Measurements from ENCODE around the gene GFY. TPM values are rescaled to one million over a fixed set of nuclear protein-coding genes. Genes with fewer than 3 reads are reported as not detected.

Gene GFY
- total and polyA plus RNA-seq, 9 of the 15 experiments (the other 6 are each of a cell fraction or from before 2014, with no cell fraction given), result 0.06 to 0.40 (median 0.19) TPM; not detected in 3

- TF ChIP-seq ZBTB17 (CRISPR knock-in tag; IDR thresholded peaks at IDR 0.05), result no peak; the same call in 1 of the 2 replicates
- no peak for TF ChIP-seq RNF219 (CRISPR knock-in tag; IDR thresholded peaks at IDR 0.05)
- peak; percentile 75 for TF ChIP-seq MBD2 (IDR thresholded peaks at IDR 0.05; ENCODE audit: borderline replicate concordance, low read depth)
- TF ChIP-seq, protein P1, sequence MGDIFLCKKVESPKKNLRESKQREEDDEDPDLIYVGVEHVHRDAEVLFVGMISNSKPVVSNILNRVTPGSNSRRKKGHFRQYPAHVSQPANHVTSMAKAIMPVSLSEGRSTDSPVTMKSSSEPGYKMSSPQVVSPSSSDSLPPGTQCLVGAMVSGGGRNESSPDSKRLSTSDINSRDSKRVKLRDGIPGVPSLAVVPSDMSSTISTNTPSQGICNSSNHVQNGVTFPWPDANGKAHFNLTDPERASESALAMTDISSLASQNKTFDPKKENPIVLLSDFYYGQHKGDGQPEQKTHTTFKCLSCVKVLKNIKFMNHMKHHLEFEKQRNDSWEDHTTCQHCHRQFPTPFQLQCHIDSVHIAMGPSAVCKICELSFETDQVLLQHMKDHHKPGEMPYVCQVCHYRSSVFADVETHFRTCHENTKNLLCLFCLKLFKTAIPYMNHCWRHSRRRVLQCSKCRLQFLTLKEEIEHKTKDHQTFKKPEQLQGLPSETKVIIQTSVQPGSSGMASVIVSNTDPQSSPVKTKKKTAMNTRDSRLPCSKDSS (IDR thresholded peaks at IDR 0.05; ENCODE audit: low read depth, partially characterized antibody), result no peak
- TF ChIP-seq LEF1 (IDR thresholded peaks at IDR 0.05), result no peak
- peak; percentile 71 for TF ChIP-seq RBM39 (optimal IDR thresholded peaks at IDR 0.05; ENCODE audit: low read depth, low read length)
- no peak for TF ChIP-seq TEAD4 (IDR thresholded peaks at IDR 0.05; ENCODE audit: low read length)
- no peak for TF ChIP-seq TEAD4 (CRISPR knock-in tag; IDR thresholded peaks at IDR 0.05; ENCODE audit: borderline replicate concordance)
- TF ChIP-seq ZNF830 (CRISPR knock-in tag; IDR thresholded peaks at IDR 0.05), result 0 out of 2 replicates have a peak, but pooled peaks have one; percentile 2
- TF ChIP-seq ZBTB43 (CRISPR knock-in tag; IDR thresholded peaks at IDR 0.05), result no peak
- TF ChIP-seq SRSF7 (optimal IDR thresholded peaks at IDR 0.05; ENCODE audit: low read depth, low read length), result no peak
- TF ChIP-seq PTTG1 (tag; IDR thresholded peaks at IDR 0.05; ENCODE audit: low read depth), result no peak
- no peak for TF ChIP-seq IFI16 (CRISPR knock-in tag; IDR thresholded peaks at IDR 0.05)
- no peak for TF ChIP-seq ZNF57 (CRISPR knock-in tag; IDR thresholded peaks at IDR 0.05)
- no peak for TF ChIP-seq ZKSCAN1 (IDR thresholded peaks at IDR 0.05; ENCODE audit: low read depth, low read length)
- no peak for TF ChIP-seq FOXP4 (CRISPR knock-in tag; IDR thresholded peaks at IDR 0.05; ENCODE audit: borderline replicate concordance)
- no peak for TF ChIP-seq RFX5 (IDR thresholded peaks at IDR 0.05; ENCODE audit: low read depth, low read length)
- TF ChIP-seq TFAP4 (CRISPR knock-in tag; IDR thresholded peaks at IDR 0.05; ENCODE audit: borderline replicate concordance), result peak; percentile 93
- no peak for TF ChIP-seq PHTF2 (CRISPR knock-in tag; IDR thresholded peaks at IDR 0.05)
- TF ChIP-seq ZNF507 (tag; conservative IDR thresholded peaks at IDR 0.05), result no peak
- TF ChIP-seq FOXP1 (CRISPR knock-in tag; IDR thresholded peaks at IDR 0.05), result no peak
Observed at GRCh38 chr19:49443366-49444099, 18.3 kb downstream of the GFY start (continued).
